Tibial artery (tissue), 4 donors: ENCODE data around the gene MCM5.

Experiments used
- DNase-seq, 2 donors: peaks; one replicate each; pipeline ENCODE4 v3.0.0-alpha.2; 2019
- H3K27ac ChIP-seq, 2 donors: fragments of 200-600 bp; sonication (generic) in 1 of 2; 1 replicate in 1 of 2; 2 replicates in 1 of 2; pipeline ENCODE4 v1.5.1; 2018 to 2019; ENCODE audit warnings: mild to moderate bottlenecking in 1 of 2
- H3K27me3 ChIP-seq, 2 donors: fragments of 200-600 bp; sonication (generic) in 1 of 2; one replicate each; pipeline versions ENCODE4 v1.5.1 to v1.6.0; 2016 to 2019
- H3K36me3 ChIP-seq, 3 donors: fragments of 200-600 bp; sonication (generic) in 2 of 3; one replicate each; pipeline ENCODE4 v1.5.1; 2016 to 2019; ENCODE audit warnings: mild to moderate bottlenecking in 2 of 3
- H3K4me1 ChIP-seq, 4 donors: fragments of 200-600 bp; sonication (generic) in 2 of 4; 1 replicate in 3 of 4; 2 replicates in 1 of 4; pipeline ENCODE4 v1.5.1; 2016 to 2019
- H3K4me3 ChIP-seq, 2 donors: fragments of 200-600 bp; sonication (generic) in 1 of 2; 1 replicate in 1 of 2; 2 replicates in 1 of 2; pipeline ENCODE4 v1.5.1; 2018 to 2019; ENCODE audit warnings: mild to moderate bottlenecking in 2 of 2
- H3K9me3 ChIP-seq, 3 donors: fragments of 200-600 bp; sonication (generic) in 1 of 3; one replicate each; pipeline ENCODE4 v1.5.1; 2016 to 2019
- intact Hi-C: fragments of 100-400 bp; cut with DNase I; formaldehyde crosslinking; loops from one replicate; pipeline ENCODE4 v1.15.0; 2023; ENCODE audit warnings: low total_unique reads
- TF ChIP-seq, protein P1 (sequence below), 2 experiments: fragments of 200-600 bp in 1 of 2; fragments of 450-650 bp in 1 of 2; IDR thresholded peaks; one replicate each; pipeline ENCODE4 v1.5.1; 2017 to 2019; ENCODE audit warnings: antibody characterized with exemption in 2 of 2, mild to moderate bottlenecking in 1 of 2, moderate library complexity in 1 of 2

Gene MCM5

DNA sequence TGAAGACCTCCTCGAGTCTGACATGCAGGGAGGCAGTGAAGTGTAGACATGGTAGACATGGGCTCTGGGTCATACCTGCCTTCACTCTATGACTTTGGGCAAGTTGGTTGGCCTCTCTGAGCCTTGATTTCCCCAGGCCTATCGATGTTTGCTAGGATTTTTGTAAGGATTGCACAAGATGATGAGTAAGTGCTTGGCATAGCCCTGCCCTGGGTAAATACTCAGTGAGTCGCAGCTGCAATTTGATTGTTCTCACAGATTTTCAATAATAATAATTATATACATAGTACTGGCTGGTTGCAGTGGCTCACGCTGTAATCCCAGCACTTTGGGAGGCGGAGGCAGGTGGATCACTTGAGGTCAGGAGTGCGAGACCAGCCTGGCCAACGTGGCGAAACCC, 18.1 kb downstream of the MCM5 start:
- Histone ChIP-seq H3K27ac (no peak overlapping the region), H3K9me3 (no peaks in the 10 kb centered on the region), H3K4me3 (no peak overlapping the region), H3K27me3 (no peaks in the 10 kb centered on the region), H3K36me3 (peaks cover 54 to 100% (median 97%) of the 10 kb centered on the region in 3 donors), H3K4me1 (no peaks in the 10 kb centered on the region)
- no peak for DNase-seq
- intact Hi-C loops, result loop anchor here (10.0 kb wide), 1 partner anchor 73 kb away; no protein-coding TSS in a partner anchor
- TF ChIP-seq, protein P1, sequence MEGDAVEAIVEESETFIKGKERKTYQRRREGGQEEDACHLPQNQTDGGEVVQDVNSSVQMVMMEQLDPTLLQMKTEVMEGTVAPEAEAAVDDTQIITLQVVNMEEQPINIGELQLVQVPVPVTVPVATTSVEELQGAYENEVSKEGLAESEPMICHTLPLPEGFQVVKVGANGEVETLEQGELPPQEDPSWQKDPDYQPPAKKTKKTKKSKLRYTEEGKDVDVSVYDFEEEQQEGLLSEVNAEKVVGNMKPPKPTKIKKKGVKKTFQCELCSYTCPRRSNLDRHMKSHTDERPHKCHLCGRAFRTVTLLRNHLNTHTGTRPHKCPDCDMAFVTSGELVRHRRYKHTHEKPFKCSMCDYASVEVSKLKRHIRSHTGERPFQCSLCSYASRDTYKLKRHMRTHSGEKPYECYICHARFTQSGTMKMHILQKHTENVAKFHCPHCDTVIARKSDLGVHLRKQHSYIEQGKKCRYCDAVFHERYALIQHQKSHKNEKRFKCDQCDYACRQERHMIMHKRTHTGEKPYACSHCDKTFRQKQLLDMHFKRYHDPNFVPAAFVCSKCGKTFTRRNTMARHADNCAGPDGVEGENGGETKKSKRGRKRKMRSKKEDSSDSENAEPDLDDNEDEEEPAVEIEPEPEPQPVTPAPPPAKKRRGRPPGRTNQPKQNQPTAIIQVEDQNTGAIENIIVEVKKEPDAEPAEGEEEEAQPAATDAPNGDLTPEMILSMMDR (IDR thresholded peaks at IDR 0.05), result no peak

DNA sequence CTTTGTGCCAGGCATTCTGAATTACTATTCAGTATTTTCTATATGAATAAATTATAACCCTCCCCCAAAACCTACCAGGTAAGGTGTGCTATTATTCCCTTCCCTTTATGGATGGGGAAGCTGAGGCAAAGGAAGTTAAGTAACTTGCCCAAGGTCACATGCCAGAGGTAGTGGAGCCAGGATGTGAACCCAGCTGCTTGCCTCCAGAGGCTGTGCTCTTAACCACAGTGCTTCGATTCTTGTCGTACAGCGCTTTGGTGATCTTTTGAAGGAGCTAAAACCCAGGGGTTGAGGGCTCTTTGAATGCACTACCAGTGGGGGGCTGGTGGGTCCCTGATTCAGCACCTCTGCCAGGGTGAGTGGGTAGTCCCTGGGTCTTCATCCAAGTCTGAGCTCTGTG, 18.8 kb downstream of the MCM5 start:
- intact Hi-C loops, result loop anchor here (10.0 kb wide), 1 partner anchor 74 kb away; no protein-coding TSS in a partner anchor
- DNase-seq, result no peak
- H3K36me3 ChIP-seq, result peaks cover 55 to 100% (median 97%) of the 10 kb centered on the region in 3 donors

DNA sequence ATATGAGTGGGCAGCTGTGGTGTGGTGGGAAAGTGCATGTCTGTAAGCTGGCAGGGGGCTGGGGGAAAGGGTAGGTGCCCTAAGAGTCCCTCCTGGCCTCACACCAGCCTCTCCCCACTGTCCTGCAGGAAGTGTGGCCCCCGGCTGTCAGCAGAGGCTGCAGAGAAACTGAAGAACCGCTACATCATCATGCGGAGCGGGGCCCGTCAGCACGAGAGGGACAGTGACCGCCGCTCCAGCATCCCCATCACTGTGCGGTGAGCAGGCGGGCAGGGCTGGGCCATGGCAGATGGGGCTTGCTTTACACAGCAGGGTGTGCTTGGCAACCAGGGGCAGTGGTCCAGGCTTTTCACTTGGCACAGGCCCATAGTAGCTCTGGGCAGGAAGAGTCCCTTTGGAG, 19.8 kb downstream of the MCM5 start:
- no peak for DNase-seq
- H3K36me3 ChIP-seq, result peaks cover 55 to 100% (median 97%) of the 10 kb centered on the region in 3 donors
- no peaks in the 10 kb centered on the region for H3K27me3 ChIP-seq
- H3K27ac ChIP-seq, result no peak overlapping the region
- no peak overlapping the region for H3K4me3 ChIP-seq
- H3K4me1 ChIP-seq, result no peaks in the 10 kb centered on the region
- intact Hi-C loops, result loop anchor here (10.0 kb wide), 1 partner anchor 75 kb away; no protein-coding TSS in a partner anchor
- TF ChIP-seq, protein P1 (IDR thresholded peaks at IDR 0.05), result no peak
- no peaks in the 10 kb centered on the region for H3K9me3 ChIP-seq

More for the DNA sequence above, 18.8 kb downstream of the MCM5 start:
- Histone ChIP-seq H3K27ac (no peak overlapping the region), H3K4me1 (no peaks in the 10 kb centered on the region), H3K27me3 (no peaks in the 10 kb centered on the region), H3K4me3 (no peak overlapping the region), H3K9me3 (no peaks in the 10 kb centered on the region)
- TF ChIP-seq, protein P1 (IDR thresholded peaks at IDR 0.05), result no peak

DNA sequence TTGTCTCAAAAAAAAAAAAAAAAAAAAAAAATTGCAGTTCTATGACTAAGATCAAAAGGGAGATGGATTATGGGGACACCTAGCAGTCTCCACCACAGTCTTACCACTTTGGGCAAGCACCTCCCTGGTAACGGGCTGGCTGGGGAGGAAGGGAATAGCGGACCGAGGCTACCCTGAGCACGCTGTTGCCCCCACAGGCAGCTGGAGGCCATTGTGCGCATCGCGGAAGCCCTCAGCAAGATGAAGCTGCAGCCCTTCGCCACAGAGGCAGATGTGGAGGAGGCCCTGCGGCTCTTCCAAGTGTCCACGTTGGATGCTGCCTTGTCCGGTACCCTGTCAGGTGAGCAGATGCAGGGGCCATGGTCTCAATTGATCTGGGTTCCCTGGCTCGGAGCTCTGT, 21.2 kb downstream of the MCM5 start:
- Histone ChIP-seq H3K36me3 (peaks cover 42 to 98% (median 85%) of the 10 kb centered on the region in 3 donors), H3K27me3 (no peaks in the 10 kb centered on the region), H3K27ac (no peak overlapping the region), H3K9me3 (no peaks in the 10 kb centered on the region), H3K4me3 (no peak overlapping the region), H3K4me1 (no peaks in the 10 kb centered on the region)
- TF ChIP-seq, protein P1 (IDR thresholded peaks at IDR 0.05), result no peak
- DNase-seq, result no peak
- intact Hi-C loops, result no loop called here

DNA sequence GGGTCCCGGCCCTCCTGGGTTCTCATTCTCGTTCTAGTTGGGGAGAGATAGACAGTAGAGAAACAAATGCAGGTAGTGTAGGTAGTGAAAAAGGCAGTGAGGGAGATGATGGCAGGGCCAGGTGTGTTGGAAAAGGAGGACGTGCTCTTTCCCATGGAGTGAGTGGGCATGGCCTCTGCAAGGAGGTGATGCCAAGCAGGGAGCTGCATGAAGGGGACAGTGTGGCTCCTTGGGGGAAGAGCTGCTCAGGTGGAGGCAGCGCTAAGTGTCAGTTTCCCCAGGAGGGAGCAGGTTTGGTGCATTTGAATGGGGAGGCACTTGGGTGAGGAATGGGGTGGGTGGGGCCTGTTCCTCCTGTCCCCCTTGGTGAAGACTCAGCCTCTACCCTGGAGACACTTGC, 22.2 kb downstream of the MCM5 start:
- TF ChIP-seq, protein P1 (IDR thresholded peaks at IDR 0.05), result no peak
- H3K36me3 ChIP-seq, result peaks cover 33 to 96% (median 75%) of the 10 kb centered on the region in 3 donors
- no peak for DNase-seq
- no peaks in the 10 kb centered on the region for H3K27me3 ChIP-seq
- intact Hi-C loops, result no loop called here
- no peaks in the 10 kb centered on the region for H3K4me1 ChIP-seq
- no peak overlapping the region for H3K4me3 ChIP-seq
- no peaks in the 10 kb centered on the region for H3K9me3 ChIP-seq
- no peak overlapping the region for H3K27ac ChIP-seq

DNA sequence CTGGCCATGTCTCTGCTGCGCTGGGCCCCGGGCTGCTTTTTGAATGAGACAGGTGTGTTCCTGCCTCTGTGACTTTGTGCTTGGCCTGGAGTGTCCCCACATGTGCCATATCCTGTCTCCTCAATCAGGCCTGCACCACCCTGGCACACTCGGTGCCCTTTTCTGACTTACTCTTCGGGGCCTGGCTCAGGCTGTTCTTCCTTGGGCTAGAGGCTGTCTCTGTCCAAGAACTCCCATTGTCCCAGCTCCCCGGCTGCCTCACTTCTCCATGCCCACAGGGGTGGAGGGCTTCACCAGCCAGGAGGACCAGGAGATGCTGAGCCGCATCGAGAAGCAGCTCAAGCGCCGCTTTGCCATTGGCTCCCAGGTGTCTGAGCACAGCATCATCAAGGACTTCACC, 23.0 kb downstream of the MCM5 start:
- Histone ChIP-seq H3K9me3 (no peaks in the 10 kb centered on the region), H3K4me1 (no peaks in the 10 kb centered on the region), H3K27ac (no peak overlapping the region), H3K36me3 (peaks cover 33 to 88% (median 68%) of the 10 kb centered on the region in 3 donors), H3K27me3 (no peaks in the 10 kb centered on the region), H3K4me3 (no peak overlapping the region)
- intact Hi-C loops, result no loop called here
- no peak for DNase-seq
- TF ChIP-seq, protein P1 (IDR thresholded peaks at IDR 0.05), result no peak
